ENCODE measurements around the gene MEIOSIN. TPM values are rescaled to one million over a fixed set of nuclear protein-coding genes. Genes with fewer than 3 reads are reported as not detected.

Gene MEIOSIN
- total and polyA plus RNA-seq, 2 of the 13 experiments (the other 11 are each of a cell fraction or from before 2014, with no cell fraction given): not detected

- TF ChIP-seq RAD51 (IDR thresholded peaks at IDR 0.05; ENCODE audit: borderline replicate concordance): no peak
- TF ChIP-seq ZFP41 (CRISPR knock-in tag; IDR thresholded peaks at IDR 0.05; ENCODE audit: borderline replicate concordance): no peak
- no peak for TF ChIP-seq IKZF1 (IDR thresholded peaks at IDR 0.05)
- TF ChIP-seq TAF15 (IDR thresholded peaks at IDR 0.05; ENCODE audit: low read depth, low read length, poor library complexity, severe bottlenecking): no peak
- TF ChIP-seq XRCC5 (optimal IDR thresholded peaks at IDR 0.05; ENCODE audit: low read length): no peak
- TF ChIP-seq KDM6A (CRISPR knock-in tag; IDR thresholded peaks at IDR 0.05; ENCODE audit: low read depth): no peak
- TF ChIP-seq ZNF280B (CRISPR knock-in tag; IDR thresholded peaks at IDR 0.05; ENCODE audit: borderline replicate concordance): no peak
- TF ChIP-seq, protein P1, sequence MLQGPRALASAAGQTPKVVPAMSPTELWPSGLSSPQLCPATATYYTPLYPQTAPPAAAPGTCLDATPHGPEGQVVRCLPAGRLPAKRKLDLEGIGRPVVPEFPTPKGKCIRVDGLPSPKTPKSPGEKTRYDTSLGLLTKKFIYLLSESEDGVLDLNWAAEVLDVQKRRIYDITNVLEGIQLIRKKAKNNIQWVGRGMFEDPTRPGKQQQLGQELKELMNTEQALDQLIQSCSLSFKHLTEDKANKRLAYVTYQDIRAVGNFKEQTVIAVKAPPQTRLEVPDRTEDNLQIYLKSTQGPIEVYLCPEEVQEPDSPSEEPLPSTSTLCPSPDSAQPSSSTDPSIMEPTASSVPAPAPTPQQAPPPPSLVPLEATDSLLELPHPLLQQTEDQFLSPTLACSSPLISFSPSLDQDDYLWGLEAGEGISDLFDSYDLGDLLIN (CRISPR knock-in tag; IDR thresholded peaks at IDR 0.05; ENCODE audit: borderline replicate concordance): no peak
- no peak for TF ChIP-seq ZNF282 (IDR thresholded peaks at IDR 0.05; ENCODE audit: partially characterized antibody)
Observed at GRCh38 chr19:45790942-45791341, 57.7 kb downstream of the MEIOSIN start (continued).

DNA sequence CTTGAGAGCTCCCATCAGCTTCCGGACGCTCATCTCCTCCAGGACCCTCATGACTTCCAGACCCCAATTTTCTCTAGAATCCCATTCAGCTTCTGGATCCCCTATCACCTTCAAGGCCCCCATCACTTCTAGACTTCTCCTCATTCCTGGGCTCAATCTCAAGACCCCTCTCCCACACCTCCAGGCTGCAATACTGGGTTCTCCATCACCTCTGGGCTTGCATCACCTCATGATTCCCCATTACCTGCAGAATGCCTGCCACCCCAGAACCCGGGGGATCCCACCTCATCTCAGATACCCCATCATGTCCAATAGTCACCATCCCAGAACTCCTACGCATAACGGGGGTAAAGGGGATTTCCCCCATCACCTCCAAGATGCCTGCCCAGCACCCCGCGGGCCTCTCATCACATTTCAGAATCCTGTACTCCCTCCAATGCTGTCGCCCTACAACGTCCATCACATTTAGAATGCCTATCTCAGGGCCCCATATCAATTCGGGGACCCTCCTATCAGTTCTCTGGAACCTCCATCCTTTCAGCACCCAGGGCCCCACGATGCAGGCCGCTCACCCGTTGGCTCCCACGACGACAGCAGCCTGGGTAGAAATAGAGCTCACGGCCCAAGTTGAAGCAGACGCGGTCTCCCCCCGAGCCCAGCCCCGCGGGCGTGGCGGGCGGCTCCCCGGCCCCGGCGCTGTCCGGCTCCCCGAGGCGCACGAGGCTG lies 58.7 kb downstream of the MEIOSIN start:
- BruUV-seq (replicated peaks): TSS peak; percentile 55
- POLR2A ChIA-PET: interaction anchor here (1.5 to 2.3 kb wide), 3 partner anchors 10 to 24 kb away, joined by 3 to 23 read pairs (median 14); partner anchors contain the start of genes DMPK and SIX5
- H2AFZ ChIP-seq (ENCODE audit: low read length): no peak overlapping the region

More for the DNA sequence above, 58.7 kb downstream of the MEIOSIN start:
- peak overlapping the region; percentile 88 for H3K9ac ChIP-seq (ENCODE audit: insufficient read depth, low read depth, low read length)
- peaks cover 11 to 27% of the 10 kb centered on the region in 2 experiments for H3K36me3 ChIP-seq (replicated peaks in 1 of 2; ENCODE audit: control insufficient read depth in 1 of 2, insufficient read depth in 2 of 2, low read length in 2 of 2)
- H3K4me1 ChIP-seq (ENCODE audit: insufficient read depth, low read length): peaks cover 20% of the 10 kb centered on the region
- in situ Hi-C loops (cut with HindIII; ENCODE audit: extremely low pct_ligation_motif_present, low pct_unique_long_range_greater_than_20kb) (no loop called here), intact Hi-C loops (cut with micrococcal nuclease; ENCODE audit: unreplicated experiment) (no loop called here)
- no peak for FAIRE-seq
- H3K4me3 ChIP-seq (replicated peaks in 1 of 3; ENCODE audit: insufficient read depth in 1 of 3, low read depth in 2 of 3, low read length in 3 of 3): peak overlapping the region; percentile 93 to 99 (median 94)
- no peaks in the 10 kb centered on the region for H3K9me3 ChIP-seq (ENCODE audit: low read length)
- WGBS (ENCODE audit: low lambda C conversion rate): 8% methylated on average over 30 of the region's 31 CpGs
- CTCF ChIA-PET (ENCODE audit: low intra/inter-chr PET ratio, low total read pairs): interaction anchor here (1.3 kb wide), 1 partner anchor 91 kb away, joined by 5 read pairs; no protein-coding TSS in a partner anchor
- H3K27ac ChIP-seq (ENCODE audit: extremely low read length, insufficient read depth, low read length): peak overlapping the region; percentile 35
- no peaks in the 10 kb centered on the region for H4K20me1 ChIP-seq (ENCODE audit: insufficient read depth, low read length)
- DNase-seq (ENCODE audit: low spot score): no peak
- H3K79me2 ChIP-seq (ENCODE audit: insufficient read depth, low read length): peaks cover 14% of the 10 kb centered on the region
- peak overlapping the region; percentile 100 for H3K4me2 ChIP-seq (ENCODE audit: low read depth, low read length)
- TF ChIP-seq MAFK (conservative IDR thresholded peaks at IDR 0.05 in 1 of 2, IDR thresholded peaks at IDR 0.05 in 1 of 2; ENCODE audit: low read length in 2 of 2): no peak
- no peak for TF ChIP-seq MXD4 (CRISPR knock-in tag; IDR thresholded peaks at IDR 0.05)
- 0 out of 2 replicates have a peak, but pooled peaks have one; percentile 7 for TF ChIP-seq ZNF274 (CRISPR knock-in tag; IDR thresholded peaks at IDR 0.05)
- no peak for TF ChIP-seq ZZZ3 (CRISPR knock-in tag; IDR thresholded peaks at IDR 0.05; ENCODE audit: borderline replicate concordance)
- no peak for TF ChIP-seq ZNF383 (CRISPR knock-in tag; IDR thresholded peaks at IDR 0.05; ENCODE audit: borderline replicate concordance)
- TF ChIP-seq MXI1 (IDR thresholded peaks at IDR 0.05; ENCODE audit: borderline replicate concordance, low read depth, low read length): no peak
- TF ChIP-seq SALL1 (CRISPR knock-in tag; IDR thresholded peaks at IDR 0.05): no peak
- 0 out of 2 replicates have a peak, but pooled peaks have one; percentile 16 for TF ChIP-seq FLYWCH1 (CRISPR knock-in tag; IDR thresholded peaks at IDR 0.05)
- TF ChIP-seq AGO2 (optimal IDR thresholded peaks at IDR 0.05; ENCODE audit: low read depth, low read length): peak; percentile 18
- no peak for ATAC-seq
- peaks cover 0 to 9% of the 10 kb centered on the region in 2 experiments; a peak in 1 of 5 replicates for H3K27me3 ChIP-seq (ENCODE audit: control insufficient read depth in 1 of 2, insufficient read depth in 2 of 2, low read length in 2 of 2)

Measured in HepG2 (cell line).